Smooth muscle cell (in vitro differentiated cells): Measurements from ENCODE around the gene UGDH. TPM values are rescaled to one million over a fixed set of nuclear protein-coding genes. Genes with fewer than 3 reads are reported as not detected.

Source experiments
- DNase-seq: peaks from one replicate; lab custom pipeline; 2025; ENCODE audit not compliant: unreplicated experiment; lab: John Stamatoyannopoulos, UW
- H2AFZ ChIP-seq: fragments of 200-600 bp; sonication (generic); 2 replicates; pipeline ENCODE4 v1.6.0; 2016; ENCODE audit warnings: antibody characterized with exemption, low read depth, mild to moderate bottlenecking
- H3F3A ChIP-seq: fragments of 200-600 bp; sonication (generic); 2 replicates; pipeline ENCODE4 v1.6.0; 2017; ENCODE audit warnings: antibody characterized with exemption, low read depth
- H3K27ac ChIP-seq: fragments of 200-600 bp; sonication (generic); 2 replicates; pipeline ENCODE4 v1.5.1; 2016; ENCODE audit warnings: low read depth, mild to moderate bottlenecking
- H3K27me3 ChIP-seq: fragments of 200-600 bp; sonication (generic); 2 replicates; pipeline ENCODE4 v1.6.1; 2016; ENCODE audit warnings: low read depth, mild to moderate bottlenecking
- H3K36me3 ChIP-seq: fragments of 200-600 bp; sonication (generic); 2 replicates; pipeline ENCODE4 v1.5.1; 2016; ENCODE audit warnings: low read depth
- H3K4me1 ChIP-seq: fragments of 200-600 bp; sonication (generic); 2 replicates; pipeline ENCODE4 v1.5.1; 2016; ENCODE audit warnings: low read depth
- H3K4me2 ChIP-seq: fragments of 200-600 bp; sonication (generic); 2 replicates; pipeline ENCODE4 v1.6.0; 2016; ENCODE audit warnings: mild to moderate bottlenecking
- H3K4me3 ChIP-seq: fragments of 200-600 bp; sonication (generic); 2 replicates; pipeline ENCODE4 v1.5.1; 2016; ENCODE audit warnings: mild to moderate bottlenecking
- H3K79me2 ChIP-seq: fragments of 200-600 bp; sonication (generic); 2 replicates; pipeline ENCODE4 v1.6.0; 2016; ENCODE audit warnings: low read depth, mild to moderate bottlenecking
- H3K9ac ChIP-seq: fragments of 200-600 bp; sonication (generic); 2 replicates; pipeline ENCODE4 v1.6.0; 2016; ENCODE audit warnings: low read depth
- H3K9me3 ChIP-seq: fragments of 200-600 bp; sonication (generic); replicated peaks from 2 replicates; pipeline ENCODE4 v1.5.1; 2016; ENCODE audit warnings: low read depth
- H4K20me1 ChIP-seq: fragments of 200-600 bp; sonication (generic); 2 replicates; pipeline ENCODE4 v1.6.0; 2016; ENCODE audit warnings: low read depth
- CTCF ChIP-seq: fragments of 200-600 bp; sonication (generic); IDR thresholded peaks from 2 replicates; pipeline ENCODE4 v1.5.1; 2017; ENCODE audit warnings: borderline replicate concordance, mild to moderate bottlenecking, antibody characterized with exemption; ENCODE audit not compliant: insufficient read depth, poor library complexity, severe bottlenecking
- WGBS: methylation state at CpG from one replicate; pipeline ENCODE4 v1.1.7; 2016; ENCODE audit warnings: low lambda C conversion rate; 5-methylcytosine and 5-hydroxymethylcytosine counted together
- polyA plus RNA-seq: library from polyadenylated mRNA; unstranded; fragments of >200 nt; fragmentation: Nextera tagmentation; extraction: Ambion mirVana; gene quantifications from 2 replicates; pipeline ENCODE4 v1.2.1, GENCODE V29; 2016
- total RNA-seq: library from RNA; depleted of rRNA; stranded (reverse); fragments of >200 nt; gene quantifications from 2 replicates; pipeline ENCODE4 v1.2.3, GENCODE V29; 2014

Gene UGDH
- total RNA-seq (98.0 and 107 TPM in 2 replicates), polyA plus RNA-seq (88.8 and 128 TPM in 2 replicates)

- peak within 1 kb of the TSS; percentile 83 for H3K9ac ChIP-seq
- peak; percentile 92 for DNase-seq
- peaks cover 8% of the 10 kb centered on the region for H3K36me3 ChIP-seq
- H3K27me3 ChIP-seq = no peaks in the 10 kb centered on the region
- H2AFZ ChIP-seq = peak within 1 kb of the TSS; percentile 67
- H3K4me3 ChIP-seq = peak within 1 kb of the TSS; percentile 74
- no peaks in the 10 kb centered on the region for H3K9me3 ChIP-seq
- peaks cover 40% of the 10 kb centered on the region for H4K20me1 ChIP-seq
- H3K4me1 ChIP-seq = peaks cover 7% of the 10 kb centered on the region
- H3K27ac ChIP-seq = peak within 1 kb of the TSS; percentile 87
- no peak for TF ChIP-seq CTCF
- peaks cover 72% of the 10 kb centered on the region for H3K79me2 ChIP-seq
- peak within 1 kb of the TSS; percentile 87 for H3K4me2 ChIP-seq
- WGBS = under 1% methylated on average over 60 of the region's 73 CpGs
- H3F3A ChIP-seq = no peaks in the 10 kb centered on the region
These were observed at the start of gene UGDH for GRCh38 chr4:39527296-39528060. UGDH (minus strand) TSS chr4:39527439; CDS start chr4:39521512, 5,927 bp downstream.

DNA sequence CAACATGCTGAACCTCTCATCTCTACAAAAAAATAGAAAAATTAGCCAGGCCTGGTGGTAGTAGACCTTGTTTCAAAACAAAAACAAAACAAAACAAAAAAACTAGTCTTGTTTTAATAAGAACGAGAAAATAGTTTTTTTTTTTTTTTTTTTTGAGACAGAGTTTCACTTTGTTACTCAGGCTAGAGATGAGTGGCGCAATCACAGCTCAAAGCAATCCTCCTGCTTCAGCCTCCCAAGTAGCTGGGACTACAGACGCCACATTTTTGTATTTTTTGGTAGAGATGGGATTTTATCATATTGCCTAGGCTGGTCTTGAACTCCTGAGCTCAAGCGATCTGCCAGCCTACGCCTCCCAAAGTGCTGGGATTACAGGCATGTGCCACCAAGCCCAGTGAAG is 47.7 kb upstream of the UGDH start:
- Histone ChIP-seq H4K20me1 (no peaks in the 10 kb centered on the region), H3K27me3 (no peaks in the 10 kb centered on the region), H3K79me2 (no peaks in the 10 kb centered on the region), H3K4me1 (no peaks in the 10 kb centered on the region), H3K4me2 (no peak overlapping the region), H3K4me3 (no peak overlapping the region), H3K27ac (no peak overlapping the region), H3F3A (no peaks in the 10 kb centered on the region), H3K36me3 (no peaks in the 10 kb centered on the region), H3K9ac (no peak overlapping the region), H3K9me3 (no peaks in the 10 kb centered on the region), H2AFZ (no peak overlapping the region)
- WGBS = 97% methylated on average over 5 of the region's 5 CpGs
- TF ChIP-seq CTCF = no peak
- no peak for DNase-seq

DNA sequence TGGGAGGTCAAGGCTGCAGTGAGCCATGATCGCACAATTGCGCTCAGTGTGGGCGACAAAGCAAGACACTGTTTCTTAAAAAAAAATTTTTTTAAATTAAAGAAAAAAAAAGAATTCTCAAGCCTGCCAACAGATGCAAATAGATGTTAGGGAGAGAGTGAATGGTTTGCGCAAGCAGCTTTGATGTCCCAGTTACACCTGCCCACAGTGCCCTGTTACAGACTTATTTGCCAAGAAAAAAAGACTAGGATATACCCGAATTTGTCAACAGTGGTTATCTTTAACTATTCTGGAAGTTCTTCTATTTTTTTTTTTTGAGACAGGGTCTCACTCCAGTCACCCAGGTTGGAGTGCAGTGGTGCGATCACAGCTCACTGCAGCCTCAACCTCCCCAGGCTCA is 44.3 kb upstream of the UGDH start:
- DNase-seq = no peak
- no peaks in the 10 kb centered on the region for H3K79me2 ChIP-seq

More for the DNA sequence above, 44.3 kb upstream of the UGDH start:
- Histone ChIP-seq H4K20me1 (no peaks in the 10 kb centered on the region), H3K4me1 (no peaks in the 10 kb centered on the region), H3K9me3 (no peaks in the 10 kb centered on the region), H3K27ac (no peak overlapping the region), H3F3A (peaks cover 4% of the 10 kb centered on the region), H3K4me3 (no peak overlapping the region), H3K27me3 (no peaks in the 10 kb centered on the region), H2AFZ (no peak overlapping the region), H3K36me3 (no peaks in the 10 kb centered on the region), H3K4me2 (no peak overlapping the region), H3K9ac (no peak overlapping the region)
- no peak for TF ChIP-seq CTCF
- 97% methylated on average over 6 of the region's 6 CpGs for WGBS
